Measurements from ENCODE around the gene TOMT. TPM values are rescaled to one million over a fixed set of nuclear protein-coding genes. Genes with fewer than 3 reads are reported as not detected.

TOMT gene
- polyA plus RNA-seq, 2 of the 4 experiments (the other 2 are of a cell fraction): not detected

- no peak for TF ChIP-seq HEYL (CRISPR knock-in tag; IDR thresholded peaks at IDR 0.05)
Measured at GRCh38 chr11:72135891-72136683, 30.4 kb downstream of the TOMT start (continued).

DNA sequence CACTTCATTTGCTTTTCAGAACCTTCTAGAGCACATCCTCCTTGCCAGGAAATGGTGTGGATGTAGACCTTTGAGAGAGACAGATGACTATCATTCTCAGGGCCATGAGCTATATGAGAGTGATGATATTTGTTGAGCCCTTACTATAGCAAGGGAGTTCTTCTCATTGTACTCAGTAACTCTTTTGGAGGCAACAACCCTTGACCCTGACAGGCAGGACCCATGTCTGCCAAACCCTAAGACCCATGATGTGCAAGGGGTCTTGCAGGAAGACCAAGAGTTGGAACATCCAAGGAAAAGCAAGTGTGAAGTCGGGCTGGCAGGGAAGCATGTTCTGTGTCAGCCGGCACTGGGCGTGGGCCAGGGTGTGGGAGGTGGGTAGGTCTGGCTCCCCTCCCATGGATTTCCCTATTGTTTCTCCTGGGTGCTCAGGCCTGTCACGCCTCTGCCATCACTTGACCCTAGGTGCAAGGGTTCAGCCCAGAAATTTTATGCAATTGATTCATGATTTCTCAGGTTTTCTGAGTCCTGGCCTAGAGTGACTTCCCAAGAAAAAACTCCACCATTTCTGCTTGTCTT lies 31.0 kb downstream of the TOMT start:
- Histone ChIP-seq H3K4me3 (no peak overlapping the region), H3K27ac (no peak overlapping the region), H3K9me3 (no peaks in the 10 kb centered on the region), H3K4me1 (peaks cover 9% of the 10 kb centered on the region; the same call in 2 of the 3 replicates), H3K4me2 (no peak overlapping the region)
- WGBS (ENCODE audit: missing lambda C conversion rate): 78% methylated on average over 4 of the region's 4 CpGs
- DNase-seq (ENCODE audit: low read depth in 1 of 2, low spot score in 1 of 2) (no peak), FAIRE-seq (peak; percentile 13), ATAC-seq (no peak)
- POLR2A ChIA-PET: no interaction called here
- TF ChIP-seq EHMT2 (IDR thresholded peaks at IDR 0.05; ENCODE audit: low read depth) (no peak), GATA3 (IDR thresholded peaks at IDR 0.05; ENCODE audit: borderline replicate concordance) (no peak), HES2 (IDR thresholded peaks at IDR 0.05) (no peak), HOXA7 (CRISPR knock-in tag; IDR thresholded peaks at IDR 0.05) (no peak), BHLHE40 (IDR thresholded peaks at IDR 0.05; ENCODE audit: low read depth, low read length) (no peak), RCOR1 (IDR thresholded peaks at IDR 0.05; ENCODE audit: low read depth, low read length) (no peak), HEYL (CRISPR knock-in tag; IDR thresholded peaks at IDR 0.05) (no peak), CBX8 (IDR thresholded peaks at IDR 0.05) (no peak), ZC3H11A (IDR thresholded peaks at IDR 0.05) (no peak), JUNB (IDR thresholded peaks at IDR 0.05) (no peak), KDM5A (IDR thresholded peaks at IDR 0.05) (no peak), EHF (CRISPR knock-in tag; IDR thresholded peaks at IDR 0.05) (no peak), TP53 (CRISPR knock-in tag; IDR thresholded peaks at IDR 0.05) (no peak), RNF2 (IDR thresholded peaks at IDR 0.05; ENCODE audit: borderline replicate concordance, low read depth) (no peak), NPAS2 (CRISPR knock-in tag; IDR thresholded peaks at IDR 0.05; ENCODE audit: borderline replicate concordance) (no peak), CEBPB (IDR thresholded peaks at IDR 0.05) (no peak)
- CTCF ChIA-PET: no interaction called here

- no peak overlapping the region for H3K27ac ChIP-seq
- H3K4me1 ChIP-seq: peaks cover 9% of the 10 kb centered on the region; the same call in 2 of the 3 replicates
- CTCF ChIA-PET: interaction anchor here (1.1 to 2.1 kb wide), 4 partner anchors 8 to 114 kb away, joined by 3 to 7 read pairs (median 4); no protein-coding TSS in a partner anchor
- H3K4me2 ChIP-seq: no peak overlapping the region
- H3K9me3 ChIP-seq: no peaks in the 10 kb centered on the region
- ATAC-seq (no peak), DNase-seq (ENCODE audit: low read depth in 1 of 2, low spot score in 1 of 2) (no peak), FAIRE-seq (no peak)
- TF ChIP-seq ZSCAN20 (CRISPR knock-in tag; IDR thresholded peaks at IDR 0.05): no peak
- no peak for TF ChIP-seq POLR2AphosphoS2 (conservative IDR thresholded peaks at IDR 0.05; ENCODE audit: low read length)
- TF ChIP-seq TP53 (CRISPR knock-in tag; IDR thresholded peaks at IDR 0.05): no peak
- no peak for TF ChIP-seq CHD4 (IDR thresholded peaks at IDR 0.05; ENCODE audit: borderline replicate concordance)
- TF ChIP-seq JUNB (IDR thresholded peaks at IDR 0.05): no peak
- TF ChIP-seq SMC3 (IDR thresholded peaks at IDR 0.05): no peak
- TF ChIP-seq CHD2 (IDR thresholded peaks at IDR 0.05; ENCODE audit: low read length, partially characterized antibody): no peak
- TF ChIP-seq EHMT2 (IDR thresholded peaks at IDR 0.05; ENCODE audit: low read depth): no peak
- H3K4me3 ChIP-seq: no peak overlapping the region
- POLR2A ChIA-PET: no interaction called here
- 75% methylated on average over 7 of the region's 12 CpGs for WGBS (ENCODE audit: missing lambda C conversion rate)
Measured at GRCh38 chr11:72138821-72139390, 33.2 kb downstream of the TOMT start.

DNA sequence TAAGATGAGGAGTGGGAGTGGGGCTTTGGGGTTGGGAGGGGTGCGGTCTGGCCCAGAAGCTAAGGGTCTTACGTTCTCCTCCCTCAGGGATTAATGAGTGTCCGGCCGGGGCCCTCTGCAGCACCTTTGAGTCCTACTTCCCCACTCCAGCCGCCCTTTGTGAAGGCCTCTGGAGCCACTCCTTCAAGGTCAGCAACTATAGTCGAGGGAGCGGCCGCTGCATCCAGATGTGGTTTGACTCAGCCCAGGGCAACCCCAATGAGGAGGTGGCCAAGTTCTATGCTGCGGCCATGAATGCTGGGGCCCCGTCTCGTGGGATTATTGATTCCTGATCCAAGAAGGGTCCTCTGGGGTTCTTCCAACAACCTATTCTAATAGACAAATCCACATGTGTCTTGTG lies 33.8 kb downstream of the TOMT start:
- no peak for FAIRE-seq
- 88% methylated on average over 11 of the region's 11 CpGs for WGBS (ENCODE audit: missing lambda C conversion rate)
- no peak for DNase-seq (ENCODE audit: low read depth in 1 of 2, low spot score in 1 of 2)
- no peak for ATAC-seq
- TF ChIP-seq EP300 (IDR thresholded peaks at IDR 0.05) (no peak), ZC3H11A (IDR thresholded peaks at IDR 0.05) (no peak), KDM1A (IDR thresholded peaks at IDR 0.05; ENCODE audit: low read depth) (no peak), MAFK (IDR thresholded peaks at IDR 0.05; ENCODE audit: partially characterized antibody) (no peak), MAZ (IDR thresholded peaks at IDR 0.05; ENCODE audit: borderline replicate concordance, low read depth, low read length) (no peak), FOSB (CRISPR knock-in tag; IDR thresholded peaks at IDR 0.05) (no peak), NR3C1 (IDR thresholded peaks at IDR 0.05) (no peak), MYC (IDR thresholded peaks at IDR 0.05; ENCODE audit: borderline replicate concordance, low read length) (no peak), ZNF302 (CRISPR knock-in tag; IDR thresholded peaks at IDR 0.05) (no peak), E2F6 (IDR thresholded peaks at IDR 0.05; ENCODE audit: borderline replicate concordance, low read depth) (no peak), SREBF2 (IDR thresholded peaks at IDR 0.05) (no peak), CBX2 (IDR thresholded peaks at IDR 0.05; ENCODE audit: borderline replicate concordance, low read depth) (no peak), CEBPB (IDR thresholded peaks at IDR 0.05) (no peak), HES2 (IDR thresholded peaks at IDR 0.05) (no peak), EHF (CRISPR knock-in tag; IDR thresholded peaks at IDR 0.05) (no peak), CBX8 (IDR thresholded peaks at IDR 0.05) (no peak), BHLHE40 (IDR thresholded peaks at IDR 0.05; ENCODE audit: low read depth, low read length) (no peak)
- ChIA-PET POLR2A (no interaction called here), CTCF (interaction anchor here (1.9 kb wide), 1 partner anchor 10 kb away, joined by 5 read pairs; no protein-coding TSS in a partner anchor)
- H3K9me3 ChIP-seq: no peaks in the 10 kb centered on the region
- no peak overlapping the region for H3K4me3 ChIP-seq
- peaks cover 9% of the 10 kb centered on the region; the same call in 2 of the 3 replicates for H3K4me1 ChIP-seq
- H3K27ac ChIP-seq: peak overlapping the region in 1 of 2 experiments; percentile 30; a peak in 1 of 6 replicates
- H3K4me2 ChIP-seq: no peak overlapping the region
